ENCODE measurements around the gene TSHR.
"Not testable (repeated sequence)": the region's sequence is repeated elsewhere in the genome, so short reads cannot be mapped to it uniquely, and the experiment has no call there.

Gene TSHR

DNA sequence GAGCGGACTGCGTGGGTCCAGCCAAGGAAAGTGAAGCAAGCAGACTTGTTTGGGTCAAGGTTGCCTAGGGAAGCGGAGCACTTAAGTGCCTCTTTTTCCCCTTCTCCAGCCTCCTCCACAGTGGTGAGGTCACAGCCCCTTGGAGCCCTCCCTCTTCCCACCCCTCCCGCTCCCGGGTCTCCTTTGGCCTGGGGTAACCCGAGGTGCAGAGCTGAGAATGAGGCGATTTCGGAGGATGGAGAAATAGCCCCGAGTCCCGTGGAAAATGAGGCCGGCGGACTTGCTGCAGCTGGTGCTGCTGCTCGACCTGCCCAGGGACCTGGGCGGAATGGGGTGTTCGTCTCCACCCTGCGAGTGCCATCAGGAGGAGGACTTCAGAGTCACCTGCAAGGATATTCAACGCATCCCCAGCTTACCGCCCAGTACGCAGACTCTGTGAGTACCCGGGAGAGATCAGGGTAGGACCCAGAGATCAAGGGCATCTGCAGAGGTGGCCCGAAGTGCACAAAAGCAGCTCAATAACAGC, at the start of gene TSHR:
TSHR (plus strand) TSS at position 206 of the 526 bp plus-strand sequence; CDS start at position 266, 60 bp downstream.
- DNase-seq (ENCODE audit: low read depth in 2 of 2) = no peak

DNA sequence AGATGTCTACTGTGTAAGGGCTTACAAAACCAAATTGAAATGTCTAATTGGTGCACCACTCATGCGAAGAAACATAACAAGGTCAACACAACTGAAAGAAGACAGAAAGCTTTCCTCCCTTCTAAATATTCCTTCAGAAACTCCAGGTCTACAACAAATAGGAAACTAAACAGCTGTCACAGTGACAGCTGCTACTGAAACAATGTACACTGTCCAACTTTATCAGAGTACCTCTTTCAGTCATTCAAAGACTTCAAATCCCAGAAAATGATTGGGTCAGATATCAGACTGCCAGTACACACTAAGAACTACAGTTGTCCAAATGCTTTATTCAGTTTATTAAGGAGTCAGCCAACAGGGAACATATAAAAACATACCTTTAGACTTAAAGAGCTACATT, 49.1 kb upstream of the TSHR start:
- DNase-seq (ENCODE audit: low read depth in 2 of 2) = no peak

DNA sequence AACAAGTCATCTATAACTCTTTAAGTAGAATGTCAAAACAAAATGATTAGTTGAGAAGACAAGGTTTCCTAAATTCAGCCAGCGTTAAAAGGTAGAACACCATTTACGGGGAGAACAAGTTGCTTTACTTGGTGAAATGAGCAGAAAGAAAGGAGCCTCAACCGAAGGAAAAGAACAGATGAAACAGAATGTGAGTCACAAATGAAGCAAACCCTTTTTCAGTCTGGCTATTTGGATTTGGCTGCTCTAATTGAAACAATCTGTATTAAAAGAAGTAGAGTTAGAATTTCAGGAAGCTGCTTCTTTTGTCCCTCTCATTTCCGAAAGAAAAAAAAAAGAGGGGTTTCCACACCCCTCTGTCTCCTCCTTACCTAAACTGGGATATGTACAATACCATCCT, 48.5 kb upstream of the TSHR start:
- DNase-seq (ENCODE audit: low read depth in 2 of 2) = no peak

- not testable (repeated sequence) for DNase-seq (ENCODE audit: low read depth in 2 of 2)
These were observed 43.4 kb upstream of the TSHR start for GRCh38 chr14:80912013-80912412.

- DNase-seq (ENCODE audit: low read depth in 2 of 2) = no peak
These were observed 35.8 kb upstream of the TSHR start for GRCh38 chr14:80919622-80920021.

DNA sequence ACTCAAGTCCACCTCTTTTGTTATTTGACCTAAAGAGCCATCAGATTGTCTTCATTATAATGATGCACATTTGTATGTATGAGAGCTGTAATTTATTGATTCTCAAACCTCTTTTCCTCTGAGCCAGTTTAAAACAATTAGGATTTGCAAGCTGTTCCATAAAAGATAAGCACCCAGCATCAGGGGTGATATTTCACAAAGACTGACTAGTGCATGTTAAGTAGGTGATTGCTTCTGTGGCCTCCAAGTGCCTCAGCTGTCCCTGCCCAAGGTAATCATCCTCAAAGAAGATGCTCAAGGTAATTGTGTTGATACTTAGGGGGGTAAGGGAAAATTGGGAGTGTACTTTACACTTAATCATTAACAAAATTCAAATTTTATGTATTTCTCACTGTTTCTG, 32.1 kb upstream of the TSHR start:
- no peak for DNase-seq (ENCODE audit: low read depth in 2 of 2)

GRCh38 chr14:80924365-80925103, 30.9 kb upstream of the TSHR start:
- no peak for DNase-seq (ENCODE audit: low read depth in 2 of 2)

- no peak for DNase-seq (ENCODE audit: low read depth in 2 of 2)
These were observed 28.9 kb upstream of the TSHR start for GRCh38 chr14:80926397-80927082.

DNA sequence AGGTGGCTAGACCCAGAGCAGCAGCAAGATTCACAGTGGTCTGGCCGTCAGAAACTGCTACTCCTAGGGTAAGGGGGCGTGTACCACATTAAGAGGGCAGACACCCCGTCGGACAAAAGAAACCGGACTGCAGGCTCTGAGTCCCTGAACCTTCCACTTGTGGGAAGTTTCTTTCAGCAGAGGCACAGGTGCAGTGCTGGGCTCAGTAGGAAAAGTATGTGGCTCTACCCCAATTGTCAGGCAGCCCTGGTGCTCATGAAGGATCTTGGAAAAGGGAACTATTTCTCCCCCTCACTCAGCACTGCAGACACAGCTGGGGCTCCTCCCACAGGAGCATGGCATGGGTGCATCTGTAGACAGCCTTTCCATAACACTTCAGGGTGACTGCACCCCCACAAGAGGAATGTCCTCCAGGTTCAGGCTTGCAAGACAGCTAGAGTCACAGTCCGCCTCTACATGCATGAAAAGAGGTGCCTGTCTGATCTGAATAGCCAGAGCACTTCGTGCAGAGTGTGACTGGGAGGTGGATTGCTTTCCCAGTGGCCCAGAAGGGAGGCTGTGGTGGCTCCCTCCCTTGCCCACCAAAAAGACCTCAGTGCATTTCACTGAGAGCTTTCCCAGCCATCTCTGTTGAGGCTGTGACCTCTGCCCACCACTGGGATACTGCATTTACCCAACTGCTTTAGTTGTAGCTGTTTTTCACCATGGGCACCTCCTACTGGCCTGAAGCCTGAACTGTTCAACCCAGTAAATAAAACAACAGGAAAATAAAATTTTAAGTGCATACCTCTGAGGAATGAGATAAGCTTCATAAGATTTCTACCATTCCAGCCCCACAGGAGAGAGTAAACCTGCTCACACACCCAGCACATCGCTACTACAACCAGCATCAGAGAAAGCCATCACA, 28.1 kb upstream of the TSHR start:
- DNase-seq (ENCODE audit: low read depth in 2 of 2) = no peak

GRCh38 chr14:80930095-80930494, 25.3 kb upstream of the TSHR start:
- no peak for DNase-seq (ENCODE audit: low read depth in 2 of 2)

- peak; percentile 48 to 52 for DNase-seq (ENCODE audit: low read depth in 2 of 2)
These were observed 24.5 kb upstream of the TSHR start for GRCh38 chr14:80930836-80931389.

DNA sequence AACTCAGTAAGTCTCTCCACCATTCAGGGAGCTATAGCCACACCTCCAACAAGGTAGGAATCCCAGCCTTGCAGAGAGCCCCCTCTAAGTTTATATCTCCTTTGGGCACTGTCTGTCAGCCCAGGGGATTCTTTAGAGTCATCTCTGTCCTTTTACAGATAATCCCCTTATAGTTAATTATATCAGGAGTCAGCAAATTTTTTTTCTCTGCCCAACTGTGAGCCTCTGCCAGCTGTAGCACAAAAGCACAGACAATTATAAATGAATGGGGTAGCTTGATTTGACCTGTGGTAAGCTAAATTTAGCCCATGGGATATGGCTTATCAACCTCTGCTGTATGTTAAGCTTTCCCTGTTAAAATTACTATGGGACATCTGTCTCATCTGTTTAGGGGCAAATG, 22.1 kb upstream of the TSHR start:
- DNase-seq (ENCODE audit: low read depth in 2 of 2) = no peak

GRCh38 chr14:80933686-80934085, 21.7 kb upstream of the TSHR start:
- no peak for DNase-seq (ENCODE audit: low read depth in 2 of 2)

DNA sequence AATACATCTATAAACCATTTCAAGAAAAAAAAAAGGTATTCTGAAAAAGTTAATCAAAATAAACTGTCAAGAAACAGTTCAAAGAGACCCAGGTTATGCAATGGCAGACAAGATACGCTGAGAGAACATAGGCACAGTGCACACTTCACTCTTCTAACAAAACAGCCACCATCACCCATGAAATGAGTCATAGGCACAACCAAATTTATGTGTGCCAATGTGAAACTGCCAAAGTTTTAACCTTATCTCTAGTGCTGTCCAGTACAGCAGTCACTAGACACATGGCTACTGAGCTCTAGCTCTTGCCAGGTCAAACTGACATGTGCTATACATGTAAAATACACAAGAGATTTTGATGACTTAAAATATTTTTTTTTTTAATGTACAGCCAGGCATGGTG, 15.3 kb upstream of the TSHR start:
- no peak for DNase-seq (ENCODE audit: low read depth in 2 of 2)

GRCh38 chr14:80941241-80942185, 13.9 kb upstream of the TSHR start, which contains the start of gene CEP128:
TSS of gene CEP128 (minus strand) at chr14:80941738.
- peak; percentile 79 to 82 for DNase-seq (ENCODE audit: low read depth in 2 of 2)

DNA sequence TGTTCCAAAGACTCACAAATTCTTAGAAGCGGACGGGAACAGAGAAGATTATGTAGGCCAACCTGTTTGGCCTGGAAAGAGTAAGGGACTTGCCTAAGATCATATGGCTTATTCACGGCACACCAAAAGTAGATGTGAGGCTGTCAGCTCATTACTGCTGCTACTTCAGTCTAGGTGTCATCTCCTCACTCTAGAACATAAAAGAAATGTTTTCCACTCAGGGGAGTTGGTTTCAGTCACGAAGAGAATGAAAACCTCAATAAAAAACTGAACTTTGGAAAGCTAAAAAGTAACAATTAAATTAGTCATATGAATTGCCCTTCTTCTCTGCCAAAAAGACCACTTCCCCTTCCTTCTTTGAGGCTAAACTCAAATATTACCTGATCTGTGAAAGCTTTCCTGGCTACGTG, 13.2 kb upstream of the TSHR start:
- no peak for DNase-seq (ENCODE audit: low read depth in 2 of 2)

GRCh38 chr14:80944861-80945617, 10.4 kb upstream of the TSHR start:
- no peak for DNase-seq (ENCODE audit: low read depth in 2 of 2)

- no peak for DNase-seq (ENCODE audit: low read depth in 2 of 2)
These were observed 9.2 kb upstream of the TSHR start for GRCh38 chr14:80946187-80946586.

DNA sequence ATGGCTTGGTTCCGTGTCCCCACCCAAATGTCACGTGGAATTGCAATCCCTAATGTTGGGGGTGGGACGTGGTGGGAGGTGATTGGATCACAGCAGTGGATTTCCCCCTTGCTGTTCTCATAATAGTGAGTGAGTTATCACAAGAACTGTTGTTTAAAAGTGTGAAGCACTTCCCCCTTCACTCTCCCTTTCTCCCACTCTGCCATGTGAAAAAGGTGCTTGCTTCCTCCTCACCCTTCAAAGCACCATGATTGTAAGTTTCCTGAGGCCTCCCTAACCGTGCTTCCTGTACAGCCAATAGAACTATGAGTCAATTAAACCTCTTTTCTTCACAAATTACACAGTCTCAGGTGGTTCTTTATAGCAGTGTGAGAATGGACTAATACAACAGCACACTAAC, 8.6 kb upstream of the TSHR start:
- no peak for DNase-seq (ENCODE audit: low read depth in 2 of 2)

DNA sequence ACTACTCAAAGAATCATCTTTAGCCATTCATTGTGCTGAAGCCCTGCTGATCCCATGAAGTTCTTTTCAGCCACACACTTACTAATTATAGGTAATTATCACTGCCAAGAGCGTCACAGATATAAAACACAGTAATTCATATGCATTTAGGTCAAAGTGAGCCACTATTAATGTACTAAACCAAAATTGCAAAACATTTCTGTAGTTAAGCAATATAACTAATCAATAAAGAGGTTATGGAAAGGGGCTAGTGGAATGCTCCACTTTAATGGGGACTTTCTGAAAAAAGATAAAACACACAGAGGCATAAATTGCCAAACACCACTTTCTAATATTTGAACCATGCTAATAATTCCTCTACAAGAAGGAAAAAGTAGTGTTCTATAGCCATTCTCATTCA, 7.1 kb upstream of the TSHR start:
- no peak for DNase-seq (ENCODE audit: low read depth in 2 of 2)
